B cell (primary cell): Measurements from ENCODE around the gene KLF3. TPM values are rescaled to one million over a fixed set of nuclear protein-coding genes. Genes with fewer than 3 reads are reported as not detected.

Source experiments
- ATAC-seq: fragments of 200-7000 bp; cut with Tn5 transposase; one replicate; pipeline ENCODE4 v1.10.0; 2021; ENCODE audit warnings: low read depth, mild to moderate bottlenecking, moderate number of reproducible peaks, moderate library complexity
- CTCF ChIA-PET: fragments of 350-600 bp; sonication (Branson Sonifier 250); formaldehyde crosslinking; loops from one replicate; lab custom pipeline; 2021; ENCODE audit warnings: antibody characterized with exemption, inconsistent platforms; lab: Charles Lee
- POLR2A ChIA-PET: fragments of 350-600 bp; sonication (Branson Sonifier 250); formaldehyde crosslinking; loops from one replicate; lab custom pipeline; 2021; ENCODE audit warnings: antibody characterized with exemption; lab: Charles Lee
- DNase-seq: peaks from one replicate; pipeline ENCODE4 v3.0.0; 2013
- H2AFZ ChIP-seq: 2 replicates; pipeline ENCODE4 v1.6.1; 2012; ENCODE audit warnings: mild to moderate bottlenecking, low read depth, low read length; ENCODE audit not compliant: insufficient read depth, poor library complexity, severe bottlenecking
- H3K27ac ChIP-seq, 2 donors: 1 replicate in 1 of 2; 2 replicates in 1 of 2; pipeline ENCODE4 v1.5.1; 2012 to 2013; ENCODE audit warnings: low read length in 2 of 2, mild to moderate bottlenecking in 2 of 2, moderate library complexity in 1 of 2
- H3K27me3 ChIP-seq, 4 experiments: fragments of 200-600 bp in 1 of 4; sonication (generic) in 1 of 4; replicated peaks in 1 of 4; 1 replicate in 2 of 4; 2 replicates in 2 of 4; pipeline versions ENCODE4 v1.6.1 to v1.7.0; 2013 to 2016; ENCODE audit warnings: low read length in 3 of 4, mild to moderate bottlenecking in 2 of 4, mixed read lengths in 1 of 4, moderate library complexity in 1 of 4; ENCODE audit not compliant: insufficient read depth in 4 of 4, control insufficient read depth in 3 of 4; ENCODE audit errors: control extremely low read depth in 1 of 4
- H3K36me3 ChIP-seq, 2 experiments: replicated peaks in 1 of 2; 1 replicate in 1 of 2; 2 replicates in 1 of 2; pipeline versions ENCODE4 v1.6.1 to v1.7.1; 2013; ENCODE audit warnings: low read length in 1 of 2; ENCODE audit not compliant: insufficient read depth in 2 of 2, control insufficient read depth in 1 of 2; ENCODE audit errors: control extremely low read depth in 1 of 2, extremely low read depth in 1 of 2
- H3K4me1 ChIP-seq, 2 donors: fragments of 200-600 bp in 1 of 2; sonication (generic) in 1 of 2; 1 replicate in 1 of 2; 2 replicates in 1 of 2; pipeline versions ENCODE4 v1.5.1 to v1.6.1; 2013 to 2017; ENCODE audit warnings: low read length in 2 of 2; ENCODE audit not compliant: control insufficient read depth in 2 of 2, insufficient read depth in 2 of 2
- H3K4me2 ChIP-seq: replicated peaks from 2 replicates; pipeline ENCODE3; 2012; ENCODE audit warnings: mild to moderate bottlenecking, low read depth, low read length; ENCODE audit not compliant: poor library complexity, severe bottlenecking
- H3K4me3 ChIP-seq, 5 experiments: fragments of 200-600 bp in 1 of 5; sonication (generic) in 1 of 5; 1 replicate in 3 of 5; 2 replicates in 2 of 5; pipeline versions ENCODE4 v1.5.1 to v1.7.0; 2011 to 2016; ENCODE audit warnings: low read length in 4 of 5, mild to moderate bottlenecking in 4 of 5, low read depth in 2 of 5, control low read depth in 1 of 5, moderate library complexity in 1 of 5; ENCODE audit not compliant: insufficient read depth in 1 of 5; ENCODE audit errors: control extremely low read depth in 1 of 5, extremely low read depth in 1 of 5
- H3K79me2 ChIP-seq: fragments of 200-600 bp; sonication (generic); one replicate; pipeline ENCODE4 v1.6.0; 2016; ENCODE audit warnings: low read length; ENCODE audit not compliant: control insufficient read depth, insufficient read depth
- H3K9ac ChIP-seq: fragments of 200-600 bp; sonication (generic); 2 replicates; pipeline ENCODE4 v1.6.1; 2017; ENCODE audit warnings: mild to moderate bottlenecking, low read length, moderate library complexity
- H3K9me3 ChIP-seq, 3 donors: one replicate each; pipeline versions ENCODE4 v1.6.1 to v1.7.1; 2013; ENCODE audit warnings: low read length in 2 of 3; ENCODE audit not compliant: control insufficient read depth in 2 of 3, insufficient read depth in 1 of 3; ENCODE audit errors: control extremely low read depth in 1 of 3
- H4K20me1 ChIP-seq: 2 replicates; pipeline ENCODE4 v1.6.0; 2012; ENCODE audit warnings: mild to moderate bottlenecking, low read length; ENCODE audit not compliant: insufficient read depth, control insufficient read depth, poor library complexity, severe bottlenecking
- H3K27ac Mint-ChIP-seq: one replicate; pipeline ENCODE4 v1.8.0; 2021; ENCODE audit warnings: mixed read lengths
- H3K27me3 Mint-ChIP-seq: one replicate; pipeline ENCODE4 v1.8.0; 2021; ENCODE audit warnings: mixed read lengths
- H3K4me1 Mint-ChIP-seq: one replicate; pipeline ENCODE4 v1.8.0; 2021; ENCODE audit warnings: mixed read lengths
- H3K4me3 Mint-ChIP-seq: one replicate; pipeline ENCODE4 v1.8.0; 2021; ENCODE audit warnings: mixed read lengths
- H3K9me3 Mint-ChIP-seq: one replicate; pipeline ENCODE4 v1.8.0; 2022; ENCODE audit warnings: mixed read lengths; ENCODE audit not compliant: insufficient read depth
- CTCF ChIP-seq: fragments of 200-600 bp; IDR thresholded peaks from one replicate; pipeline ENCODE4 v1.8.0; 2022; ENCODE audit warnings: antibody characterized with exemption, mild to moderate bottlenecking
- EZH2 ChIP-seq: IDR thresholded peaks from 2 replicates; pipeline ENCODE4 v1.6.1; 2012; ENCODE audit warnings: borderline replicate concordance, low read depth, mild to moderate bottlenecking, moderate library complexity, low read length; ENCODE audit not compliant: insufficient read depth, poor library complexity, severe bottlenecking
- WGBS: methylation state at CpG from one replicate; pipeline ENCODE4 v1.1.5; 2013; ENCODE audit warnings: missing lambda C conversion rate; ENCODE audit not compliant: insufficient coverage; 5-methylcytosine and 5-hydroxymethylcytosine counted together
- intact Hi-C: fragments of 100-400 bp; cut with micrococcal nuclease; formaldehyde crosslinking; loops from one replicate; pipeline ENCODE4 v1.10.0; 2022
- polyA plus RNA-seq: library from polyadenylated mRNA; depleted of rRNA; stranded (reverse); fragments of >200 nt; gene quantifications from 2 replicates; pipeline ENCODE4 v1.2.3, GENCODE V29; 2012
- total RNA-seq, 2 donors: library from RNA; stranded (reverse); fragments of 120-200 nt in 1 of 2; gene quantifications; 1 replicate in 1 of 2; 2 replicates in 1 of 2; pipeline versions ENCODE4 v1.2.3 to v1.2.4, GENCODE V29; 2013 to 2022

KLF3 gene
- total and polyA plus RNA-seq, 2 donors (not counting 1 experiment from before 2014, with no cell fraction given): 32.9 to 51.9 TPM

- H3K79me2 ChIP-seq: peaks cover 59% of the 10 kb centered on the region
- no peak overlapping the region for H3K9ac ChIP-seq
- no peak overlapping the region for H3K27ac ChIP-seq
- no peak for DNase-seq
- no peak overlapping the region for H3K27ac Mint-ChIP-seq
- H3K4me3 Mint-ChIP-seq: no peak overlapping the region
- POLR2A ChIA-PET: no interaction called here
- peaks cover 16% of the 10 kb centered on the region for H3K4me1 Mint-ChIP-seq
- no peak overlapping the region for H2AFZ ChIP-seq
- H3K4me3 ChIP-seq: no peak overlapping the region
- intact Hi-C loops: no loop called here
- H3K36me3 ChIP-seq: peaks cover 3 to 66% of the 10 kb centered on the region in 2 experiments
- 96% methylated on average over 5 of the region's 8 CpGs for WGBS
- no peaks in the 10 kb centered on the region for H3K9me3 Mint-ChIP-seq
- TF ChIP-seq CTCF: no peak
- TF ChIP-seq EZH2: no peak
- peaks cover 0 to 12% of the 10 kb centered on the region in 2 donors for H3K4me1 ChIP-seq
- peaks cover 82% of the 10 kb centered on the region for H4K20me1 ChIP-seq
- no peaks in the 10 kb centered on the region for H3K27me3 Mint-ChIP-seq
- ATAC-seq: no peak
- CTCF ChIA-PET: interaction anchor here (1.4 kb wide), 1 partner anchor 506 kb away, joined by 6 read pairs; no protein-coding TSS in a partner anchor
- H3K4me2 ChIP-seq: no peak overlapping the region
- H3K9me3 ChIP-seq: no peaks in the 10 kb centered on the region
- no peaks in the 10 kb centered on the region for H3K27me3 ChIP-seq
Measured at GRCh38 chr4:38684951-38685844, 21.2 kb downstream of the KLF3 start.

GRCh38 chr4:38686682-38687081 lies 22.7 kb downstream of the KLF3 start:
- no peaks in the 10 kb centered on the region for H3K9me3 ChIP-seq
- no peak overlapping the region for H3K4me3 ChIP-seq
- peaks cover 3 to 68% of the 10 kb centered on the region in 2 experiments for H3K36me3 ChIP-seq
- no peaks in the 10 kb centered on the region for H3K27me3 ChIP-seq
- H3K9me3 Mint-ChIP-seq: no peaks in the 10 kb centered on the region
- DNase-seq (no peak), ATAC-seq (no peak)
- CTCF ChIA-PET: interaction anchor here (1.0 to 2.6 kb wide), 2 partner anchors 11 to 507 kb away, joined by 3 to 14 read pairs; no protein-coding TSS in a partner anchor
- H2AFZ ChIP-seq: no peak overlapping the region
- H3K79me2 ChIP-seq: peaks cover 44% of the 10 kb centered on the region
- H4K20me1 ChIP-seq: peaks cover 73% of the 10 kb centered on the region
- POLR2A ChIA-PET: no interaction called here
- no peak overlapping the region for H3K27ac Mint-ChIP-seq
- intact Hi-C loops: no loop called here
- H3K9ac ChIP-seq: no peak overlapping the region
- WGBS: 100% methylated on average over 2 of the region's 3 CpGs
- peaks cover 0 to 12% of the 10 kb centered on the region in 2 donors for H3K4me1 ChIP-seq
- H3K27ac ChIP-seq: no peak overlapping the region
- H3K27me3 Mint-ChIP-seq: no peaks in the 10 kb centered on the region
- TF ChIP-seq EZH2: no peak
- H3K4me3 Mint-ChIP-seq: no peak overlapping the region
- H3K4me2 ChIP-seq: no peak overlapping the region
- H3K4me1 Mint-ChIP-seq: peaks cover 15% of the 10 kb centered on the region
